ENCODE results near the gene DMC1.
"Not testable (repeated sequence)": the region's sequence is repeated elsewhere in the genome, so short reads cannot be mapped to it uniquely, and the experiment has no call there.

Gene DMC1

GRCh38 chr22:38569972-38570778, at the start of gene DMC1:
TSS of gene DMC1 (minus strand) at chr22:38570183. CDS start at chr22:38568256, 1,927 bp downstream.
- peak; percentile 86 for DNase-seq (ENCODE audit: low spot score)

GRCh38 chr22:38618682-38619081, 48.7 kb upstream of the DMC1 start:
- DNase-seq (ENCODE audit: low spot score), result no peak

- no peak for DNase-seq (ENCODE audit: low spot score)
Observed at GRCh38 chr22:38618258-38618657, 48.3 kb upstream of the DMC1 start.

DNA sequence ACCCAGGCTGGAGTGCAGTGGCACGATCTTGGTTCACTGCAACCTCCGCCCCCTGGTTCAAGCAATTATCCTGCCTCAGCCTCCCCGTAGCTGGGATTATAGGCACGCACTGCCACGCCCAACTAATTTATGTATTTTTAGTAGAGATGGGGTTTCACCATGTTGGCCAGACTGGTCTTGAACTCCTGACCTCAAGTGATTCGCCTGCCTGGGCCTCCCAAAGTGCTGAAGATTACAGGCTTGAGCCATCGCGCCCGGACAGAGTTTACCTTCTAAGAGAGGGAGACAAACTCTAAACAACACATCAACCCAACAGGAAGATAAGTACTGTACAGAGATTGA, 45.1 kb upstream of the DMC1 start:
- DNase-seq (ENCODE audit: low spot score), result not testable (repeated sequence)

DNA sequence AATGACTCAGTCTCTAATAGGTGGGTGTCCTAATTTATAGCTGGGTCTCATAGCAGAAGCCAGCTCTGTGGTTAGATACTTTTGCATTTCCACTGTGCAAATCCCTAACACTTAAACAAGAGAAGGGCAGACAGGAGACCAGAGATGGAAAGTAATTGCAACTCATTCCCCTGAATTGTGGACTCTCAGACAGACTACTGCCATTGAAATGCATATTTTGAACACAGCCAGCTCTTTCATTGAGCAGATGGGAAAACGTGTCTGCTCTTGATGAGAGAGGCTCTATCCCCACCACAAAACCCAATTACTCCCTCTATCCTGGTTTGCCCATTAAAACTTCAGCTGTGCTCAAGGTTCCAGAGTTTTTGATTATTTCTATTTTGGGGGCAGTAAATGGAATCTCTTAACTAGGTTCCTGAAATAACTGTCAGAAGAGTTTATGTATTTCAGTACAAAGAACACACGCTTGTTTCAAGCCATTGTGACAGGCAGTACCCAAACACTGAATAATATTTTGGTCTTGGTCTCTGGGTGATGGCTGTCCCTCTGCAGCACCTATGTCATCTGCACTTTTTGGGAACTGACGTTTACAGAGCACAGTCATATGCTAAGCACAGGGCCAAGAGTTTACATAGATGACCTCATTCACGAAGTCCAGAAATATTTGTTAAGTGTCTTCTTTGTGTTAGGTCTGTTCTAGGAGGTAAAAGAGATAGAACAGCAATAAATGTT, 44.5 kb upstream of the DMC1 start:
- DNase-seq (ENCODE audit: low spot score), result no peak

DNA sequence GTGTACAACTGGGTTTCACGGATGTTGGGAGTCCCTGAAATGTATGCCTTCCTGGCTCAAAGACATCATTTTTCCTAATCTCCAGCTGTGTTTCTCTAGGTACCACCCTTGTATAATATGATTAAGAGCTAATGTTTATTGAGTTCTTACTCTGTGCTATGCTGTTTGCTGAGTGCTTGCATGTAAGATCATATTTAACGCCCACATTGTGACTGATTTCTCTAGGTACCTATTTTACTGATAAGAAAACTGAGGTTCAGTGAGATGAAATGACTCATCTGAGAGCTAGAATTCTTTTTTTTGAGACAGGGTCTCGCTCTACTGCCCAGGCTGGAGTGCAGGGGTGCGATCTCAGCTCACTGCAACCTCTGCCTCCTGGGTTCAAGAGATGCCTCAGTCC, 43.6 kb upstream of the DMC1 start:
- DNase-seq (ENCODE audit: low spot score), result no peak

DNA sequence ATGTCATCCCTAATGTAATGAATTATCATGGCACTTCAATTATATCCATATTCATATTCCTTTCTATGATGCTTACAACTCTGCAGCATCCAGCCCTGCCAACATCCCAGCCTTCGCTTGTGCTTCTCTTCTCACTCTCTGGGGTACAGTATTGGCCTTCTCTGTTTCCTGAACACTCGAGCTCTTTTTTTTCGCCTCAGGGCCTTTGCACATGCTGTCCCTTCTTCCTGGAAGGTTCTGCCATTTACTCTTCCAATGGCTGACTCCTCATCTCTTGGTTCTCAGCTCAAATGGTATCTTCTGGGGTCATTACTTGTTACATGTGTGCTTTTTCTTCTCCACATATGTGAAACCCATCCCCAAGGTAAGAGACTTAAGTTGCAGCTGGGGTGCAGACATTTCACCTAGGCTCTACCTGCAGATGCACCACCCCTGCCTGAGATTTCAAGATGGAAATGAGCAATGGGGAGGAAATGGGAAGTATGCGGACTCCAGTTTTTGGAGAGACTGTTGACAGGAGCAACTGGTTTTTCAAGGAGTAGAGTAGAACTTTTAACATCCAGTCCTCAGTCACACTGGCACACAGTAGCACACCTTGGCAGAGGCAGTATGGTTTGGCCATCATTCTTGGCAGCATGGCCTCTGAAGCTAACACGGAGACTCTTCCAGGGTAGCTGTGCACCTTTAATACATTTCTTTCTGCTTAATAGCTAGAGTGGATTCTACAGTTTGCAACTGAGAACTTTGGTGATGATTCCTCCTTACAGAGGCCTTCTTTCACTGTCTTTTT, 42.4 kb upstream of the DMC1 start:
- no peak for DNase-seq (ENCODE audit: low spot score)

DNA sequence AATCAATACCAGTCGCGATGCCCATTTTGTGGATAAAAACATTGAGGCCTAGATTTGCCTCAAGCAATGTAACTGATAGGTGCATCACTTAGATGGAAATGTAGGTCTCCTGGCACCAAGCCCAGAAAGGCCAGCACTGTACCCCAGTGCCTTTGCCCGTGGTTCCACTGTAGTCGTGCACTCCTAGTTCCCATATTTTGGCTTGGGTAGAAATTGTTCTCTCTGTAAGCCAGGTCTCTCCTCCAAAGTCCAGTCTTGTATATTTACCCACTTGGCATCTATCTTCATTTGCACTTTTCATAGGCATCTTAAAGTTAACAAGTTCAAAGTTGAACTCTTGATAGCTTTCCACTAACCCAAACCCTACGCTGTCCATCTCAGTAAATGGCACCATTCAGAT, 41.6 kb upstream of the DMC1 start:
- DNase-seq (ENCODE audit: low spot score), result no peak

DNA sequence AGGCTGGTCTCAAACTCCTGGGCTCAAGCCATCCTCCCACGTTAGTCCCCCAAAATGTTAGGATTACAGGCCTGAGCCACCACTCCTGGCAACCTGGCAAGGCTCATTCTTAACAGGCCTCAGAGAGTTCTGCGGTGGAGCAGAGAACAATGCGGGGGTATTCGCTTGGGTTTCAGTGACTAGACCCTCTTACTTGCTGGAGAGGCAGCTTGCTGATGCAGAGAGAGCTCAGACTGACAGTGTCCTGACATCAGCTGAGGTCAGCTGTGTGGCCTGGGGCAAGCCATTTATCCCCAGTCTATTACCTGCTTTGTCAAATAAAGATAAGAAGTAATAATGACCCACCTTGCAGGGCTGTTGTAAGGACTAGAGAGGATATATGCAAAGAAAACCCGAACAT, 40.3 kb upstream of the DMC1 start:
- no peak for DNase-seq (ENCODE audit: low spot score)

DNA sequence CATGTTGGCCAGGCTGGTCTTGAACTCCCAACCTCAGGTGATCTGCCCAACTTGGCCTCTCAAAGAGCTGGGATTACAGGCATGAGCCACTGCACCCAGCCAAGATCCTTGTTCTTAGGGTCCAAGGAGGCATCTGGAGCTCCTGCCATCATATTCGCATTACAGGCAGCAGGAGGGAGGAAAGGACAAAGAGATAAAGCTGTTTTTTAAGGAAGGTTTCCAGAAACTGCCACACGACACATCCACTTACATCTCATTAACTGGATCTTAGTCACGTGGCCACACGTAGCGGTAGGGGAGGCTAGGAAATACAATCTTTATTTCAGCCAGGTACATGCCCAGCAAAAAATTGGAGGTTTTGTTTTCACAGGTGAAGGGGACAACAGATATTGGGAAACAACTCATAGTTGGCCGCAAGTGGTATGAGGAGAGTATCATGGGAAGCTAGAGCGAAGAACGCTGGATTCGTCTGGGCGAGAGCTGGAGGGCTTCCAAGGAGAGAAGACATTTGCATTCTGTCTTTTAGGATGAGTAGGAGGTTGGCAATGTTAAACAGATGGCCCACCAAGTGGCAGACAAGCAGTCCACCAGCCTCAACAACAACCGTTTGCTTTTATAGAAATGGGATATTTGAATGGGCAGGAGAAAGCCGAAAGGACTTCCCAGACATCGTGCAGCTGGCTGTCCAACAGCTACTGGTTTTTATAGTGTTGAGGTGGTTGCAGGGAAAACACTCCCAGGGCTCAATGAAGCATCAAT, 39.2 kb upstream of the DMC1 start:
- DNase-seq (ENCODE audit: low spot score), result no peak

GRCh38 chr22:38607680-38608079, 37.7 kb upstream of the DMC1 start:
- DNase-seq (ENCODE audit: low spot score), result no peak

- no peak for DNase-seq (ENCODE audit: low spot score)
Observed at GRCh38 chr22:38602166-38602565, 32.2 kb upstream of the DMC1 start.

DNA sequence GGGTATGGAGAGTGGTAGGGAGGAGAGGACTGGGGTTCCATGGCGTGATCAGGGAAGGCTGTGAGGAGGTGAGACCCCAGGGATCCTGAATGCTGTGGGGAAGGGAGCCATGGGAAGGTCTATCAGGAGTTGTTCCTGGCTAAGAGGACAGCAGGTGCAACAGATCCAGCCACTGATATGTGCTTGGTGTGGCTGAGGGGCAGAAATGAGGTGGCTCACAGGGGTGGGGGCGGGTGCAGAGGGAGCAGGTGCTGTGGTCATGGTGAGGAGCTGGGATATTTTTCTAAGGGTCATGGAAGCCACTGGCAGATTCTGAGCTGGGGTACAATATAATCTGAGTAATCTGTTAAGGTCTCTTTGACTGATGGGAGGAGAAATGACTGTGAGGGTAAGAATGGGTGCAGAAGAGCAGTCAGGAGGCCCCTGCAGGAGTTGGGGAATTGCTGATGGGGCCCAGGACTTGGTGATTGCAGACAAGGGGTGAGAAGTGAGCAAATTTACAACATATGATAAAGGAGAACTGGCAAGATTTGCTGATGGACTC, 31.3 kb upstream of the DMC1 start:
- DNase-seq (ENCODE audit: low spot score), result no peak

DNA sequence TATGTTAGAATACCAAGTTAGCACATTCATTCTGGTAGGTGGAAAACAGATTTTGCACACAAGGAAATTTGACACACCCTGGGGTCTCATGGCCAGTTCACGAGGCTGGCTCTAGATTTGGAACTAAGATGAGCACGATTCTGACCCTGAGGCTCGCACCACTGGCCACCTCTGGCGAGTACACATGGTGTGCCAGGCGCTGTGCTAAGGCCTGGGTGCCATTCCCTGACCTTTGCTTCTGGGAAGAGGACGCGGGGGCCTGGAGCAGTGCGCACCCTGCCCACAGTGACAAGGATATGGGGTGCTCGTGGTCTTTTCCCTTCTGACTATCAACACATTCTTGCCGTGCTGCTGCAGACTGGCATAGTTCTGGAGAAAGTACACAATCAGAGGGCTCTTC, 29.5 kb upstream of the DMC1 start:
- no peak for DNase-seq (ENCODE audit: low spot score)

DNA sequence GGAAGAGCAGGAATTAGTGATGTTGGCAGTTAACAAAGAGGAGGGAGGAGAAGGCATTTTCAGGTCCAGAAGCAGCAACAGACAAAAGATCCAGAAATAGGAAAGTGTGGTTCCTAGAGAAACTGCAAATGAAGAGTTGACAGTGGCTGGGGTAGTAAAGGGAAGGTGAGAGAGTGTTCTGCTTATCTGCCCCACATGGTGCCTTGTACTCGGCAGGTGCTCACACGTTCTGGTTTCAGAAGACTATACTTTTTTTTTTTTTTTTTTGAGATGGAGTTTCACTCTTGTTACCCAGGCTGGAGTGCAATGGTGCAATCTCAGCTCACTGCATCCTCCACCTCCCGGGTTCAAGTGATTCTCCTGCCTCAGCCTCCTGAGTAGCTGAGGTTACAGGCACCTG, 12.9 kb upstream of the DMC1 start:
- DNase-seq (ENCODE audit: low spot score), result not testable (repeated sequence)

DNA sequence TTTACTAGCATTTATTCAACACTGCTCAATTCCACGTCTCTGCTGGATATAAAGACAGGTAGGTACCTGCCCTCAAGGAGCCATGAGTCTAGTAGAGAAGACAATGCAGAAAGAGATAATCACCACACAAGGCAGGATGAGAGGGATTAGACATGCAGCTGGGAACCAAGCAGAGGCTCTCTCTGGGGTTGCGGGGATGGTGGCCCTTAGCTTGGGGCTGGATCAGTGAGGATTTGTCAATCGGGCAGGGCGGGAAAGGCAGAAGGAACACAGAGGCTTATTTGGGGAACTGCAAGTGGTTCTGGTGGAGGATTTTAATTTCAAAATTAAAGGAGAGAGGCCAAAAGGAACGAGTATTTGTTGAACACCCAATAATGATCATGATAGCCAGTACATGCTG, 8.5 kb upstream of the DMC1 start:
- DNase-seq (ENCODE audit: low spot score), result no peak

DNA sequence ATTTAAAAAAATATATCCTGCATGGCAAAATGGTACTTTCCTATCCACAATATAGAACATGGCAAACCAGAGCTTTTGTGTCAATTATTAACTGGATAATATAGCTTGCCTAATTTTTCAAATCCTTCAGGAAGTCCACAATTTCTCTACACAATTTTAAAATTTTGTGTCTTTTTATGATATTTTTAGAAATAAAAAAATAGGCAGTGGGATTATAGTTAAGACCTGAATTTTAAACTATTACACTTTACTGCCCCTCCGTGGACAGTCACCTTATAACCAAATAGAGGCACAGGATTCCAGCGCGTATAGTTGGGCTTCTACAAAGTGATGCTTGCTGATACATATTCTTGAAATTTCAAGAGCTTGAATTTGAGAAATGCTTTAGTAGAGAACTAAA, 2.1 kb upstream of the DMC1 start:
- DNase-seq (ENCODE audit: low spot score), result peak; percentile 80

DNA sequence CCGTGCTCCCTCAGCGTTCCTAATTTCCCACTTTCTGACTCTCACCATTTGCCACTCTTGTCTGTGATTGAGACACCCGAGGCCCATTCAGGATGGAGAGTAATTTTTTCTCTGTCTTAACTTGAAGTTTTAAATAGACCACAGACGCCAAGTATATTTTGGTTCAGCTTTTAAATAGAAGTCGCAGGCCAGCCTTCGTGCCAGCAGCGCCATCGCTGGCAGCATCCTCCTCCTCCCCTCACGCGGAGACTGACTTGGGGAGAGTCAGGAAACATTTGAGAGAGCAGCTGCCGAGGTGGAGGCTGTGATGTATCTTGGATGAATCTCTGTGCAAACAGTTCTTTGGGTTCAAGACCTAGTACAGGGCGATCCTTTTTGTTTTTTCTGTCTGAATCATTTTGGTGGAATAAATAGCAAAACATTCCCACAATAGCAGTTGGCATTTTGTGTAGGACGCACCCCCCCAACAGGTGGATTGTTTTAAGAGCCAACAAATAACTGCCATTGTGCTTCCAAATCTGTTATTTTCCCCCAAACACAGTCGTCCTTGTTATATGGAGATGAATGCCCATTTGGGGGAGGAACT, 889 bp upstream of the DMC1 start:
- DNase-seq (ENCODE audit: low spot score), result peak; percentile 60

DNA sequence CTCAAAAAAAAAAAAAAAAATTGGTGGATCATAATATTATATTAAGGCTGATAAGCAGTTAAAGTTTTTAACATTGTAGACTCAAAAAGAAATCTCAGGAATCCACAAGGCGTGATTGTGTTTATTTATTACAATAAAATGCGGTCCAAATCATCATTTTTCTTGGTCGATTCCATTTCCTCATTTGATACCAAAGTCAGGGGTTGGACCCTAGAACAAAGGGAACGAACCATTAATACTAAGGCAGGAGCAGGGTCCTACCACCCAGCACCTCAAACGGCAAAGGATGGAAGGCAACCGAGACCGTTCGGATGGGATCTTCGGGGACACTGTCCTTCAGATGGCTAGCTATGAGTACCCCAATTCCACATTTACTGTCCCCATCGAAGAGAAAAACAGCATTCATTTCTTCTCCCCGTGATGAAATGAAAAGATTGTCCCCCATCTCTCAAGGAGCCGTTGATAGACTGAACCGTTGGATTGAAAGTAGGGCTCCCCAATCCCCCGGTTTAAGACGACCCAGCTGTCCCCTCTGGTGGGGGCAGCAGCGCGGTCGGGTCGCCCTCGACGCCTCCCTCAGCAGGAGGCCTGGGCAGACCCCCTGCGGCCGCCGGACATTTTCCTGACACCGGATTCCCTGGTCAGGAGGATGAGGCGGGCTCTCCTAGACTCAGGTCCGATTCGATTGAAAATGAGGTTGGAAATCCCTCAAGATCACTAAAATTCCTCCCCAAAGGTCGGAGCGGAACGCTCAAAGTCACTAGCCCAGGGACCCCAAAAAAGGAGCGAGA, 607 bp downstream of the DMC1 start:
- DNase-seq (ENCODE audit: low spot score), result no peak

DNA sequence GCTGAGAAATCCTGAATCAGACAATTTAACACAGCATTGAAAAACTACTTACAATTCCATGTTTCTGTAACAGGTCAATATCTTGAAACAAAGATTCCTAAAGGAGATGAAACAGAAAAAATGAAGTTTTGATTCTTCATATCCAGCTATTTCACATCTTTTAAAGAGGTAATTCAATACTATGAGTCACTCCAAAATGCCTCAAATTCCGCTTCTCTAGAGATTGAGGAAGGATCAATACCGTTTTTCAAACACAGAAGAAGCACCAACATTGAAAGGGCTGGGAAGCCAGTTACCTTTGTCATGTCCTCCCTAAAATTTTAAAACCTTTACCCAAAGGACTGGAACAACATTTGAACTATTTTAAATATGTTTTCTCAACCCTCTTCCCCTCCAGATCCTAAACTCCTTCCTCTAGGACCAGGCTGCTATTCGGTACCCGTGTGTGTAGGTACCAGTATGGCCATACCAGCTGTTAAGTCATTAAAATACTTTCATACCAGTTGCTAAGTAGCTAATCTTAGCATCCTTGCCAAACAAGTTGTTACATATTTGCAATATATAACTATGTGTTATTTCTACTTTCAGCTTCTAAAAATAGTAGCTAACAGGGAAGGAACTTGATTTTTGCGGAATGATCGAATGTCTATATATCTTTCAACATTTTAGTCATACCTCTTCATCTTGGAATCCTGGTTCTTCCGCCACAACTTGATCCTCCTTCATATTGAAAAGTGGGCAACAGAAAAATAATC, 2.3 kb downstream of the DMC1 start:
- DNase-seq (ENCODE audit: low spot score), result no peak
